ENCODE measurements around the gene ABCA13.

The ABCA13 gene

DNA sequence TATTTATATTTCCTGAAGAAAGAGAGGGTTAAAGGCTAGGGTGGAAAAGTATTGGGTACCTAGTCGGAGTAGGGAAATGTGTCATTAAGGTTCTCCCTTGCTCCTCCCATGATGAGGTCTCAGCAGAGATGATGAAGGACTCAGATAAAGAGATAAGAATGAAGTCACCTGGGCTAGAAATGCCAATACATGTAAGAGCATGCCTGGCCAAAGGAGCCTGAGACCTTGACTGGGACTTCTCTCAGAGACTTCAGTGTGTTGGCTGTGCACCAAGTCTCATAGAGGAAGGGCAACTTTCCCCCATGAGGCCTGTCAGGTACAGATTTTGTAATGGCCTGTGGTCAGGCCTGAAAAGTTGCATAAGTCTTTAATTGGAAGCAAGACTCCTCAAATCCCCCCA, 392.1 kb downstream of the ABCA13 start:
- no peak for DNase-seq (ENCODE audit: low read depth)

DNA sequence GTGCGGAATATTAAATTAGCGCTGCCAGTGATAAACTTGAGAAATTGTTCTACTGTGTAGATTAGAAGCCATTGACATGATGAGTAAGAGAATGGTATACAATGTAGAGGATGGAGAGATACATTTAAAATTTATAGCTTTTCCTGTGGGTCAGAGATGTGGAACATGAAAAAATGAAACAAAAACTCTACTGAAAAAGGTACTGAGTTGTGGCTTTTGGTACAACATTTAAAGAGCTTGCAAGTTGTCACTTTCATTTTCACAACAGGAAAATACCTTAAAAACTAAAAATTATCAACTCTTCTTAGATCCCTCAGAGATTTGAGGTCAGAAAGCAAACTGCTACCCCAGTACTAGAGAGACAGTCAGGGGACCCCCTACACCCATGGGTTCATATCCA, 404.3 kb downstream of the ABCA13 start:
- H3K4me3 ChIP-seq (ENCODE audit: low read depth, low read length): no peak overlapping the region
- no peak for DNase-seq (ENCODE audit: low read depth)
- TF ChIP-seq CTCF (IDR thresholded peaks at IDR 0.05; ENCODE audit: control insufficient read depth, extremely low read depth, insufficient read depth): no peak

More for the DNA sequence above, 392.1 kb downstream of the ABCA13 start:
- no peak for TF ChIP-seq CTCF (IDR thresholded peaks at IDR 0.05; ENCODE audit: control insufficient read depth, extremely low read depth, insufficient read depth)
- no peak overlapping the region for H3K4me3 ChIP-seq (ENCODE audit: low read depth, low read length)

- no peak overlapping the region for H3K4me3 ChIP-seq (ENCODE audit: low read depth, low read length)
- TF ChIP-seq CTCF (IDR thresholded peaks at IDR 0.05; ENCODE audit: control insufficient read depth, extremely low read depth, insufficient read depth): no peak
- DNase-seq (ENCODE audit: low read depth): no peak
These were observed 416.2 kb downstream of the ABCA13 start for GRCh38 chr7:48587475-48587874.

- DNase-seq (ENCODE audit: low read depth): no peak
- TF ChIP-seq CTCF (IDR thresholded peaks at IDR 0.05; ENCODE audit: control insufficient read depth, extremely low read depth, insufficient read depth): no peak
- no peak overlapping the region for H3K4me3 ChIP-seq (ENCODE audit: low read depth, low read length)
These were observed 423.1 kb downstream of the ABCA13 start for GRCh38 chr7:48594349-48594748.

GRCh38 chr7:48595756-48596155, 424.5 kb downstream of the ABCA13 start:
- DNase-seq (ENCODE audit: low read depth): no peak
- no peak for TF ChIP-seq CTCF (IDR thresholded peaks at IDR 0.05; ENCODE audit: control insufficient read depth, extremely low read depth, insufficient read depth)

DNA sequence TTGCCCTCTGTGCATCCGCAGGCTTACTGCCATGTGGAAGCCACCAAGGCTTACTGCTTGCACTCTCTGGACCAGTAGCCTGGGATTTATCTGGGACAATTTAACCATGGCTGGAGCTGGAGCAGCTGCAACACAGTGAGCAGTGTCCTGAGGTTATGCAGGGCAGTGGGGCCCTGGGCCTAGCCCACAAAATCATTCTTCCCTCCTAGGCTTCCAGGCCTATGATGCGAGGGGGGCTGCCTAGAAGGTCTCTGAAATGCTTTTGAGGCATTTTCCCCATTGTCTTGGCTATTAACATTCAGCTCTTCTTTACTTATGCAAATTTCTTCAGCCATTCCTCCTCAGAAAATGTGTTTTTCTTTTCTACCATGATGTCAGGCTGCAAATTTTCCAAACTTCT, 439.4 kb downstream of the ABCA13 start:
- TF ChIP-seq CTCF (IDR thresholded peaks at IDR 0.05; ENCODE audit: control insufficient read depth, extremely low read depth, insufficient read depth): no peak
- H3K4me3 ChIP-seq (ENCODE audit: low read depth, low read length): no peak overlapping the region
- no peak for DNase-seq (ENCODE audit: low read depth)

More at GRCh38 chr7:48595756-48596155, 424.5 kb downstream of the ABCA13 start:
- no peak overlapping the region for H3K4me3 ChIP-seq (ENCODE audit: low read depth, low read length)

DNA sequence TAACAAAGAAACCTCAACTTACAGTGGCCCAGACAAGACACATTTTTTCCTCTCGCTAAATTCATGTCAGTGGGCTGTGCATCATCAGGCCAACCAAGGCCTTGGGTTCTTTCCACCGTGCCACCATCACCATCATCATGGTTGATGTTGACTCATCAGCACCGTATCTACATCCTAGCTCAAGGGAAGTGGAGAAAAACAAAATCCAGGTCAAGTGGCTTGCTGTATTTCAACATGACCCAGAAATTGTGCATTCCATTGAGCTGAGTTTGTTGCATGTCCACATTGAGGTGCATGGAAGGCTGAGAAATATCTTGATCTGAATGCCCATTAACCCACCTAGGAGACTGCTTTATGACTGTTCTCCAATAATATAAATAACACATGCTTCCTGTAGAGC, 440.7 kb downstream of the ABCA13 start:
- no peak for TF ChIP-seq CTCF (IDR thresholded peaks at IDR 0.05; ENCODE audit: control insufficient read depth, extremely low read depth, insufficient read depth)
- H3K4me3 ChIP-seq (ENCODE audit: low read depth, low read length): no peak overlapping the region
- no peak for DNase-seq (ENCODE audit: low read depth)

Data from LNCaP clone FGC (cell line).